Measurements from ENCODE around the gene DZIP1.

The DZIP1 gene

DNA sequence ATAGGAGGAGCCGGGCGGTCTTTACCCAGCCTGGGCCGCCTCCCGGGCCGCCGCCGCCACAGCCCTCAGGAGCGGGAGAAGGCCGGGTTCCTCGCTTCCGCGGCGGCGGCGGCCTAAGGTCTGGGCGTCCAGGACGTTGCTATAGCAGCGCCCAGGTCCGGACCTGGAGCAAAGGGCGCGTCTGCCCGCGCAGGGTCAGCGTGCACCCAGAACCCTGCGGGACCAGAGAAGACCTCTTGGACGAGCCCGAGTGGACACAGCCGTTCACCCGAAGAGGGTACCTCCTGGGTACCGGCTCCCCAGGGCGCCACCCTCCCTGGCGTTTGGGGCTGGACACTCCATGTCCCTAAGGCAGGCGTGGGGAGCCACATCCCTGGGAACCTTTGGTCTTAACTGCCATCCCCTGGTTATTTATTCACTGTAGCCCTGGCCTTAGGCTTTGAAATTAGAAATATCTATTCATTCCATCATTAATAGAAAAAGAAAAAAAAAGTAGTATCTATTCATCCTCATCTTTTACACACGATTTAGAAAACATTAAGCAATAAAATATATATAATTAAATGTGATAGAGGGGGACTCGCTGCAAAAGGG, 2.4 kb downstream of the DZIP1 start:
- no peak for DNase-seq

DNA sequence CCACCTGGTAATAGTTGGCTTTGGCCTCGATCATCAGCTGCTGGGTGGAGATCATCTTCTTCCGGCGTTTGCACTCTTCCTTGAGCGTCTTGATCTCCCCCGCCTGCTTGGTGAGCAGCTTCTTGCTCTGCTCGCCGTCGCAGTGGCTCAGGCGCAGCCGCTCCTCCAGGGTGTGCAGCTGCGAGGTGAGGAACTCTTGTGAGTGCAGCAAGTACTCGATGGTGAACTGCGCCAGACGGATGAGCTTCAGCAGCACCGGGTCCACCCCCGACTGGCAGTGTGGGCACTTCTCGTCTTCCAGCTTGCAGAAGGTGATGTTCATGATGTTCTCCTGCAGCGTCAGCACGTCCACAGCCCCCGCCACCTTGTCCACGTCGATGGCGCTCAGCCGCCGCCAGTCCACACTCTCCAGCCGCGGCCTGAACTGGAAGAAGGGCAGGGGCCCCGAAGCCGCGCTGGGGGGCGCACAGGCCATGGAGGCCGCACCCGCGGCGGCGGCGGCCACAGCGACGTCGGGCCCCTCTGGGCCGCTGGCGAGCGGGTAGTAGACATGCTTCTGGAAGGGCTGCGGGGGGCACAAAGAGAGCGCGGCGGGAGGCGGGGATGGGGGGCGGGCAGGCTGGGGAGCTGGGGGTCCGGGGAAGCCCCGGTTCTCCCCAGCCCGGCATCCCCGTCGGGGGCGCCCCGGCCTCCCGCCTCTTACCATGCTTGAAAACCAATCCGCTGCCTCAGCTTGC, 3.0 kb downstream of the DZIP1 start:
- no peak for DNase-seq

DNA sequence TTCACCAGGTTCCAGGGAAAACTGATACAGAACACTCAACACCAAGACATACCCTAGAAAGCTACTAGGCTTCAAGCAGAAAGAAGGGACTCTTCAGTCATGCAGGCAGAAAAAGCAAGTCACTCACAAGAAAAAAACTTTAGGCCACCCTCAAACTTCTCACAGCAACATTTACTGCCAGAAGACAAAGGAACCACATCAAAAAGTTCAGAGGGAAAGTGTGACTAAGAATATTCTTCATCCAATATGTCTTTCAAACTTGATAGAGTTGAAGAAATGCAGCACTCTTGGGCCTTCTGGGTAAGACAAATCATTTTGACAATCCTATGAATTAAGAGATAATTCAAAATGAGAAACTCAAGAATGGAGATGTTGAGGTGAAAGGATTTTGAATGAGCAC, 7.7 kb downstream of the DZIP1 start:
- DNase-seq, result no peak

DNA sequence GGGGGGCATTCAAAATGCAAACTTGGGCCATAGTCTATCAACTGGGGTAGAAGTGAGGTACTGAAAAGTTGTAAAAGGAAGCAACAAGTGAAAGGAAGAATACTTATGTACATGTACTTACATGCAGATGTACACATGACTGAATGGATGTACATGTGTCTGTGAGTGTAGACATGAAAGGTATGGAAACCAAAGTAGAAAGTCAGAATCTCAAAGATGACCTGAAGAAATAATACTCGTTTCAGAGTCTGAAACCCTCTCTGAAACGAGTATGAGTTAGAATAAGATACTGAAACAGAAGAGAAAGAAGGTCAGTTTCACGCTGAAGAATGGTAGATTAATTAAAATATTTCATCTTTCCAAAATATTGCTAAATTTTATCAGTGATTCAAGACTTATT, 13.9 kb downstream of the DZIP1 start:
- no peak for DNase-seq

DNA sequence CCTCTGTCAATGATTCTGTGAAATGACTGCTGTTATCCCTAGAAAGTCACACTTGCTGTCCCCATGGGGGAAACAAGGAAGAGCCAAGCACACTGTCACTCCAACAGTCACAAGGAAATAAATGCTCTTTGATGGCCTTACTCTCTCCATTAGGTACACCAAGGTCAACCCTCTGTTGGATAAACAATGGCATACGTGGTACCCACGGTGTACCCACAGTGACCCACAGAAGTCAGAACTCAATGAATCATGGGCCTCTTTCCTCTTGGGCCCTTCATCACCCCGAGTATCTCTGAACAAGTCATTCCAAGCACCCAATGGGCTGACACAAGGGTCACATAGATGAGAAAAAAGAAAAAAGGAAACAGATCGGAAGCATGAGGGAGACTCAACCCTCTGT, 15.4 kb downstream of the DZIP1 start:
- no peak for DNase-seq

DNA sequence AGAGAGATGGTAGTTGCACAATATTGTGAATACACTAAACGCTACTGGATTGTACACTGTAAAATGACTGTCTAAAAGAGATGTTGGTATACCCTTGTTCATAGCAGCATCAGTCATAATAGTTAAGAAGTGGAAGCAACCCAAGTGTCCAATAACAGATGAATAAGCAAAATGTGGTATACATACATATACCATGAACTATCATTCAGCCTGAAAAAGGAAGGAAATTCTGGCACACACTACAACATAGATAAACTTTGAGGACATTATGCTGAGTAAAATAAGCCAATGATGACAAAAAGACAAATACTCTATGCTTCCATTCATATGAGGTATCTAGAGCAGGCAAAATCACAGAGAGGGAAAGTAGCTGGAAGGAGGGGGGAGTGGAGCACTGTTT, 16.0 kb downstream of the DZIP1 start:
- no peak for DNase-seq

DNA sequence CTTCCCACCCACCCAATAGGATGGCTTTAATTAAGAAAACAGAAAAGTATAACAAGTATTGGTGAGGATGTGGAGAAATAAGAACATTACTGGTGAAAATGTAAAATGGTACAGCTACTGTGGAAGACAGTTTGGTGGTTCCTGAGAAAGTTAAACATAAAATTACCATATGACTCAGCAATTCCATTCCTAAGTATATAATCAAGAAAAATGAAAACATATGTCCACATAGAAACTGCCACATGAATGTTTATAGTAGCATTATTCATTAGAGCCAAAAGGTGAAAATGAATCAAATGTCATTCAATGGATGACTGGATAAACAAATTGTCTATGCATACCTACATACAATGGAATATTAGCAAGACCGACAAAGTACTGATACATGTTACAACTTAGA, 16.9 kb downstream of the DZIP1 start:
- DNase-seq, result no peak

DNA sequence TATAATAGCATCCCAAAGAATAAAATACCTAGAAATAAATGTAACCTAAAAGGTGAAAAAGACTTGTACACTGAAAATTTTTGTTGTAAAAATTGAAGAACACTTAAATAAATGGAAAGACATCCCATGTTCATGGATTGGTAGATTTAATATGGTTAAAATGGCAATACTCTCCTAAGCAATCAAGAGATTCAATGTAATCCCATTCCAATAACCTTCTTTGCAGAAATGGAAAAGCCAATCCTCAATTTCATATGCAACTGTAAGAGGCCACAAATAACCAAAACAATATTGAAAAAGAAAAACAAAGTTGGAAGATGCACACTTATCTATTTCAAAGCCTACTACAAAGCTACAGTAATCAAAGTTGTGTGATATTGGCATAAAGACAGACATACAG, 17.7 kb downstream of the DZIP1 start:
- no peak for DNase-seq

DNA sequence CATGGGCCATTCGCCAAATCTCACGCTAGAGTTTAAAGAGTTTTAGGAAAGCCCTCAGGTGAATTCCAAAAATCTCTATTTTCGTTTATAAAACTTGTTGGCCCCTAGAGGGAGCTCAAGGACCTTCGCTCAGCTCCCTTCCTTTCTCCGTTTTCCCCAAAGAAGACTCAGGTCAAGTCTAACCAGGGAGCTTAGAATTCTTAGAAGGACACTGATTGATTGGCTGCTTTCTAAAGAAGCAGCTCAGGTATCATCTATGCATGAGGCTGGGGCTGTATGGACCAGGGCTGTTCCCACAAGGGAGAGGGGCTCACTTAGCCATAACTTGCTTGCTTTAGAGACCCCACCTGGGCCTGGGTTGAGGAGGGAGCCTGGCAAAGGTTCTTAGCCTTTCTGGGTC, 20.5 kb downstream of the DZIP1 start:
- DNase-seq, result peak in 1 of 2 experiments; percentile 34

DNA sequence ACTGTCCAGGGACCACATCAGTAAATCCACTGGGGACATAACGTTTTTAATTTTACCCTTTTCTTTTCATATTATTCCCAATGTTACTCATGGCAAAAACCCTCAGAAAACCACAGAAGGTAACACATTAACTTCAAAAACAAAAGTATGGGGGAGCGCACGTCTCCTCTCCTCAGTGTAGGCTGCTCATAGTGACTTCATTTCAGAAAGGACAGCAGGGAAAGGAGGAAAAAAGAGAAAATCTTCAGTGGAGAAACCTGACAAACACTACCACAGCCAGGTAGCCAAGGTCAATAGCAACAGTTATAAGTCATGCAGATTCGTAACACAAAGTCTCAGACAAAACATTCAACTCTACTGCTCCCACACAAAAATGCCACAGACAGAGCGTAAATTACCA, 21.4 kb downstream of the DZIP1 start:
- no peak for DNase-seq

DNA sequence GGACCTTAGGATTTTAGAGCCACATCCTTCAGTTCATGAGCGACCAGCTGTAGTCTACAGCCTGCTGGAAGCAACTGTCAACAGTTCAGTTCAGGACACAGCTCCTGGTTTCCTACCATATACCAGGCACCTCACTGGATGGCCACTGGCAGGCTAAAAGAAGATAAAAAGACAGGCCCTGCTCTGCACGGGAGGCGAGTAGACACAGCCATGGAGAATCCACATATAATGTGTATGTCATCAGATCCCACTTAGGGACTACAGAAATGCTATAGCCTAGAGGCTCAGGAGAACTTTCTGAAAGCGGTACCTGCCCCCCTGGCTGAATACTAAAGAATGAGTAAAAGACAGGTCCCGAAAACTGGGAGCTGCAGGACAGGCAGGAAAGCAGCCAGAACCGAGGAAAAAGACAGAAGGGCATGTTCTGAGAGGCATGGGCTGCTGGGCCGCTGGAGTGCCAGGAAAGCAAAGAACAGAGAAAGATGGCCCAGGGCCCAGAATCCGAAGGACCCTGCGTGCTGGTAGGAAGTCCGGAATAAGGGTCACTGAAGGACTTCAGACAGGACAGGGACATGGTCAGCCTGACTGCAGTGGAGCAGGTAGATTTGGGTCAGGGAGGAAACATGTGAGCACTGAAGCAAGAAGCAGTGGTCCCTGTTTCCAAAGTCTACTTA, 23.5 kb downstream of the DZIP1 start:
- no peak for DNase-seq

DNA sequence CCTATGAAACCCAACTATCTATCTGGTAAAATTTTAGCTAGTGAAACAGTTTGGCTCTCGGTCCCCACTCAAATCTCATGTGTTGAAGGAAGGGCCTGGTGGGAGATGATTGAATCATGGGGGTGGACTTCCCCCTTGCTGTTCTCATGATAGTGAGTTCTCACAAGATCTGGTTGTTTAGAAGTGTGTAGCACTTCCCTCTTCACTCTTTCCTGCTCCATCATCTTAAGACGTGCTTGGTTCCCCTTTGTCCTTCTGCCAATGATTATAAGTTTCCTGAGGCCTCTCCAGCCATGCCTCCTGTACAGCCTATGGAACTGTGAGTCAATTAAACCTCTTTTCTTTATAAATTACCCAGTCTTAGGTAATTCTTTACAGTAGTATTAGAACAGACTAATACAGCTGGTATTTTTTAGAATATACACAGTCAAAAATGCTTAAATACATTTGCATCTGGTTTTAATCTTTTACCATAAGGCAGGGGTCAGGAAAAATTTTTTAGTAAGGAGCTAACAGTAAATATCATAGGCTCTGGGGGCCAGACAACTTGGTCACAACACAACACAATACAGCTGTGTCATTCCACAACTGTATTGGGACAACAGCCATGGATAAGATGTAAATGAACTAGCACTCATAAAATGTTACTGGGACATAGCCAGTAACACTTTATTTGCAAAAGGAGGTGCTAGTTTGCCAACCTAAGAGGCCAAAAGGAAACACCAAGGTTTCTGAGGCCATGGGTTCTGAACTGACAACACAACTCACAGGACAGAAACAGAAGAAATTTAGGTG, 24.3 kb downstream of the DZIP1 start:
- DNase-seq, result no peak

DNA sequence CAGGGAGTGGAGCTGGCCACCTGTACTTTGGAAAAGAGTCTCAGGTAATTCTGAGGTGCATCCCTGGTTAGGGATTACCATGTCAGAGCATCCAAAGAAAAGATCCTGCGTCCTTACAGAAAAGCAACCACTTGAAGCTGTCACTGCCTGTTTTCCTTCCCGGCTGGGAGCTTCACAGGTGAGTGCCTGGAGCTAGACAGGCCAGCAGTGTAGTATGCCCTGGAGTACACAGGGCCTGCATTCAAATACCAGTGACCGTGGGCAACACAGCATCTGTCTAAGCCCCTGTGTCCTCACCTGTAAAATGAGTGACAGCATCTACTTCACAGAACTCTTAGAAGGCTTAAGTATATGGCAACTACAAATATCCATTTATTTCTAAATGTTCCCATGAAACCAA, 29.0 kb downstream of the DZIP1 start:
- no peak for DNase-seq

DNA sequence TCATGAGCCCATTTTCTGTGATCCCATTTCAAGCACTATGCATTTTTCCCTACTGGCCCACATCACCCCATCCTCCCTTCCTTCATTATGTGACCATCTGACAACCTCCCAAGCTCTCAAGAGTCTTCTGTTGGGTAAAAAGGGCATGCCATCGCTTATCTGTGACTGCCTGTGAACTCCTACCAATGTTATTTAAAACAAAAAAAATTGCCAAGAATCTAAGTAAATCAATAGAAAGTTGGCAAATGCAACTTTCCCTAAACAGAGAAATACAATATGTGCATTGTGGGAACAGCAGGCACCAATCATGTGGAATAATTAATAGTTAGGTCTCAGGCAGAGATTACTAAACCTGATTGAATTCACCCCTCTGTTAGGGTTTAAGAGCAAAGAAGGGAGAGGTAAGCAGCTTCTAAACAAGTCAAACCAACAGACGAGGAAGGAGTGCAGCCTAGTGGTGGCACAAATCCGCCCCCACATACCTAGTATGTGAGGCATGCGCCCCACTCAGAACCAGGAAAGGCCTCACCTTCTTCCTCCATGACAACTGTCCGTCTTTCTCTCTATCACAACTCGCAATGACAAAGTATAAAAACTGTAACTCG, 29.8 kb downstream of the DZIP1 start:
- no peak for DNase-seq

DNA sequence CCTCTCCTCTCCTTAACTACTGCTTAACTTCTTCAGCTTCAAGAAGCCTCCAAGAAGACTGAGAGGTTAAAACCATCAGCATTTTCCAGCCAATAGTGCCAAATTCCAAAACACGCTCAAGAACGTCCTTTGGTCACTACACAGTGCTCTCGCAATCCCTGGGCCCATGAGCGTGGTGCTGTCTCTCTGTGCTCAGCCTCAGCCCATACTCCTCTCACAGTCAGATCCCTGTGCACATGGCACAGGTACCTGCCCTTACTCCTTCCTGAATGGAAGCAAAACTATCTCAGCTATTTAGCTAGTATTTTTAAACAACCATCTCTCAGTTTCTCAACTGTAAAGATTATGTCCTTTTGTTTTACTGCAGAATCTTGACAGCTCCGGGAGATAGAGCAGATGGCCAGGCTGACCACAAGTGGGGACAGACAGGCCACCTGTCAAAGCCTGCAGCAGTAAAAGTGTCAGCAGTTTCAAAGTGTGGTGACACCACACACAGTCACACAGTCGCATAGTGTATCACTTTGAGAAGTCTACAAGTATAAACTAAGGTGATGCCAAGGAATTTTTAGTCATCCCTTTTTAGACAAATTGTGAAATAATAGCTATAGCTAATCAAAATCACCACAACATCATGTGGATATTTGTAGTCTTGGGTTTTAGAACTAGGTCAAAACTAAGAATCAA, 35.7 kb downstream of the DZIP1 start:
- DNase-seq, result no peak

DNA sequence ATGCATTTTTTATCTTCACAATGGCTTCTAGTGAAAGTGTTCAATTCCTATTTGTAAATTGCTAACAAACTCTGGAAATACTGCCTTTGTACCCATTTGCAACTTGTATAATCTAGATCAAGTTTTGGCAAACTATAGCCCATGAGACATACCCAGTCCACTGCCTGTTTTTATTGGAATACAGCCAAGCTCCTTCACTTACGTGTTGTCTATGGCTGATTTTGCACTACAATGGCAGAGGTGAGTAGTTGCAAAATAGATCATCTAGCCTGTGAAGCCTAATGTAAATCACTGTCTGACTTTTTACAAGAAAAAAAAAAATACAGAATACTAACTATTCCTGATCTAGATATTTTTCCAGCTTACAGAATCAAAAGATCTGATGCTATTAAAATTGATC, 37.1 kb downstream of the DZIP1 start:
- no peak for DNase-seq

DNA sequence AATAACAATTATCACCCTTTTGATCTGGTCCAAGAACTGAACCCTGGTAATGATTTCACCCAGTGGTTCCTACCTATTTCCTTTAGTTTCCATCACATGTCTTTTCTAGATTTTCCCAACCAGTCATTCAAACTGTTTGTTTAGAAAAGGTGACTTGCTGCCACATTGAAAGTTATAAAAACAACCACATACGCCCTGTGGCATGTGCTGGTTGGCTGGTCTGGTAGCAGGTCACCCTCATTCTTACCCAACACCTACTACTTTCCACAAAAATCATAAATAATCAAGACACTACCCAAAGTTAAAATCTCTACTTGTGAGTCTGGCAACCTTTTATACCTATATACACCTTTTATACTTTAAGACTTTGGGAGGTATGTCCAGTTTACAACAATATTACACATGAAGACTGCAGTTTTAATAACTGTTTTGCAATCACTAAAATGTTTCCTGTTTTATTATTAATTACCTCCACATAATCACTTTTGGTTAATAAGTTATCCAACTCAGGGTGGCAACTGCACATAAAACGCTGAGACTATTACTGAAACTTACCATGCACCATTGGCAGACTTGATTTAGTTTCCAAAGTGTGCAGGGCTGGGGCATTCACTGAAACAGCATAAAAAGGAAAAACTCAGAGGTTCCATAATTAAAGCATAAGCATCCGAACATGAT, 38.9 kb downstream of the DZIP1 start:
- DNase-seq, result no peak

DNA sequence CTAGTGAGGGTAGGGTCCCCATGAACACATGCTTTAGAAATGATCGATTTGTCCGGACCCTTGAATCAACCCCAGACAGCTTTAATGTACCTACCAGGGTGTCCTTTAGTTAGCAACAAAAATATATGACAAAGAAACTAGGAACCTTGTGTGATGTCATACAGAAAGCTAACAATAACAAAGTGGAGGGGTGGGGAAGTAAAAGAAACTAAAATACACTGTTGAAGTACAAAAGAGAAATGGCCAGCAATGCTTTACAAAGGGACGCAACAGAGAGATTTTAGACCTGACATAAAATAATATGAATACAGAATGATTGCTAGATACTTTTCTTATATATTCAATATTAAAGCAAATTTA, 40.0 kb downstream of the DZIP1 start:
- no peak for DNase-seq

DNA sequence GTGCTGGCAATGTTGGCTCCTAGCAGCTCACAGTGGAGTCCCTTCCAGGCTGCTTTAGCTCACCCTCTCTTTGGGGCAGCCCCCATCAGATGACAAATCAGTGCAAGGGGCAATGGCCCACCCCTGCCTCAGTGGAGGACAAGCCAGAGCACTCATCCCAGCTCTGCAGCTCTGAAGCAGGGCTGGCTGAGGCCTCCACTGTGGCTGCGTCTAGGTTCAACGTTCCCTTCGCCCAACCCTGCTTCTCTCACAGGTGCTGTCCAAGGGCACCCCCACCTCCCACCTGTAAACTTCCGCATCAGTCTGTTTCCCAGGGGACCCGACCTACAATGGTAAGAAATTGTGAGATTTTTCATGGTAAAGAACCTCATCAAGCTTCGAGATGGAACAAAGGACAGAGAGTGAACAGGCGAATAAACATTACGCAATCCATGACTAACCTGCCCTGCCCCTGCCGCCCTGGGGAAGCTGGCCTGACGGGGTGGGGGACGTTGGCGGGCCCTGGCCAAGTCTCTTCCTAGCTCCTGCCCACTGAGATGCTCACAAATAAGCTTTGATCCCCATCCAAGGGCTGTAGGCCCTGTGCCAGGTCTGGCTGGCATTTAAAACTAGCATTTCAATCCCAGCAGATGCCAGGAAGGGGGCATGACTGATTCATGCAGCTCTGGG, 40.5 kb downstream of the DZIP1 start:
- DNase-seq, result no peak

DNA sequence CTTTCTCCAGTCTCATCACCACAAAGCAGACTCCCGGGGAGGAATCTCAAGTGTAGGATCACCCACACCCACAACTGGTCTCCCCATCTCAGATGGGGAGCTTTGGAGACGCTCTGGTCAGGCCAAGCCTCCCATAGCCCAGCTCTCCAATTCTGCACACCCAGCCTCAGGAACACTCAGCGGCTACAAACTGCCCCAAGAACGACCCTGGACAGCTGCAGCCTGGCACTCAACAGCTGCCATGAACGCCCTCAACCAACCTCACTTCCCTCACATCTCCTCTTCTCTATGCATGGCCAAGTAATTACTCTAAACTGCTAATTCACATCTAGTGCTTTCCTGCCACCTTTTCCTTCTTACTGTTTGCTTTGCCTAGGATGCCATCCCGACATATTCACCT, 42.6 kb downstream of the DZIP1 start:
- DNase-seq, result no peak

DNA sequence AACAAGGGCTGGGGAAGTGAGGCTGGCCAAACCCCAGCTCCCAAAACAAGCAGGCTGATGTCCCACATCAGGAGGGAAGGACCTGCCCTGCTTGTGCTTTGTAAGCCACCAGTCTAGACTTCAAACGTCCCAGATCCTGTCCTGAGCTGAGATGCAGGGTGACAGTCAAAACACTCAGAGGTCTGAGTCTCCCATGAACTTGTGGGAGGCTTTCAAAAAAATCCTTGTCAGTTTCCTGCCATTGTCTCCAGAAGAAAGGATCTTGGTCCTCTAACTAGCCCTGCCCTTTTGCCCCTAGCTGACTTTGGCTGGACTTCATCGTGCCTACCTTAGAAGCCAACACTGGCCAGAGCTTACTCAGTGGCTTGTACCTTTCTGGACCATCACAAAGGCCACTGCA, 43.3 kb downstream of the DZIP1 start:
- no peak for DNase-seq

DNA sequence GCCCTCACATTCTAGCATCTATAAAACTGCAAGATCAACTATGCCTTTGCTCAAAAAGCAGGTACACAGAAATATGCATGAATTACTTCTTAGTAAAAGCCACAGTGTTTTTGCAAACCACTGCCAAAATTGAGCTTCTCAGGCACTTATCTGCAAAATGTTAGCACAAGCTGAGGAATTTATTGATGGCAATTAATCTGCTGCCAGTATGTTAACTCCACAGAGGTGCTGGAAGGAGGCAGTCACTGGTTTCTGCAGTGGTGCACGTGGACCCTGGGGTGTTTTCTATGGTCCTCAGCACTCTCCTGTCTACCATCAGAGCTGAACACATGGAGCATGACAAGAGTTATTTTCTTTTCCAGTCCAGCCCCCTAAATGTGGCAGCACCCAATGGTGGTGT, 47.8 kb downstream of the DZIP1 start:
- no peak for DNase-seq

Data from SW 1271 (cell line).